HFFc6 (cell line): Measurements from ENCODE around the gene KRT17. TPM values are rescaled to one million over a fixed set of nuclear protein-coding genes. Genes with fewer than 3 reads are reported as not detected.
"Not testable (repeated sequence)": the region's sequence is repeated elsewhere in the genome, so short reads cannot be mapped to it uniquely, and the experiment has no call there.

Experiments used
- DNase-seq: peaks from one replicate; pipeline ENCODE4 v3.0.0-alpha.2; 2018
- H3K27ac Mint-ChIP-seq: 2 replicates; pipeline ENCODE4 v1.8.0; 2020; ENCODE audit warnings: mild to moderate bottlenecking, mixed read lengths
- H3K27me3 Mint-ChIP-seq: 2 replicates; pipeline ENCODE4 v1.8.0; 2021; ENCODE audit warnings: mild to moderate bottlenecking, moderate library complexity, mixed read lengths; ENCODE audit not compliant: insufficient read depth
- H3K36me3 Mint-ChIP-seq: 2 replicates; pipeline ENCODE4 v1.8.0; 2021; ENCODE audit warnings: low read depth, mixed read lengths
- H3K4me1 Mint-ChIP-seq: 2 replicates; pipeline ENCODE4 v1.8.0; 2020; ENCODE audit warnings: low read depth, mixed read lengths
- H3K4me3 Mint-ChIP-seq: 2 replicates; pipeline ENCODE4 v1.8.0; 2020; ENCODE audit warnings: mild to moderate bottlenecking, moderate library complexity, mixed read lengths
- H3K9me3 Mint-ChIP-seq: 2 replicates; pipeline ENCODE4 v1.8.0; 2020; ENCODE audit warnings: mild to moderate bottlenecking, mixed read lengths
- total RNA-seq, 6 experiments: library from RNA; stranded (reverse); fragmentation: NEBNext Ultra II Directional; extraction: Animal tissue kit (Norgen Biotek cat#: 25700); gene quantifications; 2 replicates in 1 of 6; 3 replicates in 5 of 6; pipeline ENCODE4 v1.2.3, GENCODE V29; 2021
- TF ChIP-seq, protein P1 (sequence below): fragments of 200-600 bp; sonication (generic); IDR thresholded peaks from 2 replicates; pipeline ENCODE4 v1.5.0; 2021; ENCODE audit warnings: antibody characterized with exemption, mild to moderate bottlenecking

Gene KRT17
- total RNA-seq, 6 experiments from 2014 or later, result 1.0 to 3.9 (median 2.9) TPM

DNA sequence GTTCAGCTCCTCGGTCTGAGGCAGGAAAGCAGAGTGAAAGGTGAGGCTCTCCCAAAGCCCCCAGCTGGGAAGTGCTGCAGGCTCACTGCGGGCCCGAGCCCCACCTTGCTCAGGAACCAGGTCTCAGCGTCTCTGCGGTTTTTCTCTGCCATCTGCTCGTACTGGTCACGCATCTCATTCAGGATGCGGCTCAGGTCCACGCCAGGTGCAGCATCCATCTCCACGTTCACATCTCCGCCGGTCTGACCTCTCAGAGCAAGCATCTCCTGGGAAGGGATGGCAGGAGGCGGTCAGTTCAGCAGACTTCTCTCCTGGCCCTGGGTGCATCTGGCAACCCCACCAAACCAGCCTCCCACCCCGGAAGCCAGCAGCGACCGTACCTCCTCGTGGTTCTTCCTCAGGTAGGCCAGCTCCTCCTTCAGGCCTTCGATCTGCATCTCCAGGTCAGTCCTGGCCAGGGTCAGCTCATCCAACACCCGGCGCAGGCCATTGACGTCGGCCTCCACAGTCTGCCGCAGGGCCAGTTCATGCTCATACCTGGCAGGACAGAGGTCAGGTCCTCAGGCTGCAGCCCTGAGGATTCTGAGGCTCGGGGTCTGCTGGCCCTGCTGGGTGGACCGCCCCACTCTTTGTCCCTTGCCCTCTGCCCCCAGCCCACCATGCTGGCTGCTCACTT lies 13.3 kb downstream of the KRT17 start:
- H3K4me1 Mint-ChIP-seq, result peaks cover 14% of the 10 kb centered on the region
- no peak overlapping the region for H3K27ac Mint-ChIP-seq
- TF ChIP-seq, protein P1, sequence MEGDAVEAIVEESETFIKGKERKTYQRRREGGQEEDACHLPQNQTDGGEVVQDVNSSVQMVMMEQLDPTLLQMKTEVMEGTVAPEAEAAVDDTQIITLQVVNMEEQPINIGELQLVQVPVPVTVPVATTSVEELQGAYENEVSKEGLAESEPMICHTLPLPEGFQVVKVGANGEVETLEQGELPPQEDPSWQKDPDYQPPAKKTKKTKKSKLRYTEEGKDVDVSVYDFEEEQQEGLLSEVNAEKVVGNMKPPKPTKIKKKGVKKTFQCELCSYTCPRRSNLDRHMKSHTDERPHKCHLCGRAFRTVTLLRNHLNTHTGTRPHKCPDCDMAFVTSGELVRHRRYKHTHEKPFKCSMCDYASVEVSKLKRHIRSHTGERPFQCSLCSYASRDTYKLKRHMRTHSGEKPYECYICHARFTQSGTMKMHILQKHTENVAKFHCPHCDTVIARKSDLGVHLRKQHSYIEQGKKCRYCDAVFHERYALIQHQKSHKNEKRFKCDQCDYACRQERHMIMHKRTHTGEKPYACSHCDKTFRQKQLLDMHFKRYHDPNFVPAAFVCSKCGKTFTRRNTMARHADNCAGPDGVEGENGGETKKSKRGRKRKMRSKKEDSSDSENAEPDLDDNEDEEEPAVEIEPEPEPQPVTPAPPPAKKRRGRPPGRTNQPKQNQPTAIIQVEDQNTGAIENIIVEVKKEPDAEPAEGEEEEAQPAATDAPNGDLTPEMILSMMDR, result no peak
- H3K27me3 Mint-ChIP-seq, result peaks cover 21% of the 10 kb centered on the region
- H3K9me3 Mint-ChIP-seq, result peaks cover 19% of the 10 kb centered on the region
- H3K4me3 Mint-ChIP-seq, result no peak overlapping the region
- no peak for DNase-seq
- H3K36me3 Mint-ChIP-seq, result peaks cover 16% of the 10 kb centered on the region

DNA sequence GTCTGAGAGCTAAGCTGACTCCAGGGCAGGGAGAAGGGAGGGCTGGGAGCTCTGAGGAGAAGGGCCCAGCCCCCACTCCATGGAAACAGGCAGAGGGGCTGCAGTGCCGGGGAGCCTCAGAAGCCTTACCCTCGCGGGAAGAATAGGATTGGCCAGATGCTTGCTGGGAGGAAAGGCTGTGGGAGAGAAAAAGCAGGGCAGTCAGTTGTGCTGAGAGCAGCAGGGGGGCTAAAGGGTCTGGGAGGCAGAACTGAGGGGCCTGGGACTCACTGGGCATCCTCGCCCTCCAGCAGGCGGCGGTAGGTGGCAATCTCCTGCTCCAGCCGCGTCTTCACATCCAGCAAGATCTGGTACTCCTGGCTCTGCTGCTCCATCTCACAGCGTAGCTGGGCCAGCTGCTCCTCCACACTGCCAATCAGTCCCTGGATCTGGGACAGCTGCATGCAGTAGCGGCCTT lies 14.3 kb downstream of the KRT17 start:
- H3K9me3 Mint-ChIP-seq, result peaks cover 23% of the 10 kb centered on the region
- TF ChIP-seq, protein P1, result peak; percentile 68
- peaks cover 14% of the 10 kb centered on the region for H3K4me1 Mint-ChIP-seq
- not testable (repeated sequence) for H3K27ac Mint-ChIP-seq, DNase-seq, H3K4me3 Mint-ChIP-seq
- peaks cover 30% of the 10 kb centered on the region for H3K27me3 Mint-ChIP-seq
- peaks cover 20% of the 10 kb centered on the region for H3K36me3 Mint-ChIP-seq

DNA sequence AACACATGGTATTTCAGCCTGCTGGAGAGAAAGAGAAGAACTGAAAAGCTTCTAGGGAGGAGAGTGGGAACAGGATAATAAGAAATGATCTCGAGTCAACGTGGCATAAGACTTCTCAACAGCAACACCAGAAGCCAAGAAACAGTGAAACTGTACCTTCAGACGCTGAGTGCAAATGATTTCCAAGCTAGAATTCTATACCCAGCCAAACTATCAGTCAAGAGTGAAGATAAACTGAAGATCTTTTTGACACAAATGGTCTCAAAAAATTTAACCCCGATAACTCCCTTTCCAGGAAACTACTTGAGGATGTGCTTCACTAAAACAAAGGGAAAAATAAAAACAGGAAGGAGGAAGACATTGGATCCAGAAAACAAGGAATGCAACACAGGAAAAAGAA lies 17.4 kb downstream of the KRT17 start:
- H3K27me3 Mint-ChIP-seq, result peaks cover 34% of the 10 kb centered on the region
- H3K4me3 Mint-ChIP-seq, DNase-seq, H3K4me1 Mint-ChIP-seq, H3K27ac Mint-ChIP-seq: not testable (repeated sequence)
- peaks cover 20% of the 10 kb centered on the region for H3K36me3 Mint-ChIP-seq
- peaks cover 23% of the 10 kb centered on the region for H3K9me3 Mint-ChIP-seq

DNA sequence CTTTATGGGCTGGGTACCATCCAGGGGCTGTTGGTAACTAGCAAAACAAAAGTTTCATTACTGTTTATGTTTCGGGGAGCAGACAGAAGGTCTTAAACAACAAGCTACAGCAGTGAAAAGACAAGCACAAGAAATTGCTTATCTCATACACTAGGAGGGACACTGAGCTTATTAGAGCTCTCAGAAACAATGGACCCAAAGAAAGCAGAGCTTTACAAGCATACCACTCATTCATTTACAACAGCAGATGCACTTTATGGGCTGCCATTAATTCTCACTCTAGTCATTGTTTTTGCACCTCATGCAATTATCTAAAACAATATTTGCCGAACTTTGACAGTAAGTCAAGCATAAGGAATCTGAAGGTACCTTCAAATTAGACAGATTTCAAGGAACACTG lies 21.9 kb downstream of the KRT17 start:
- H3K27ac Mint-ChIP-seq, result no peak overlapping the region
- no peak overlapping the region for H3K4me3 Mint-ChIP-seq
- peaks cover 19% of the 10 kb centered on the region for H3K9me3 Mint-ChIP-seq
- peaks cover 29% of the 10 kb centered on the region for H3K27me3 Mint-ChIP-seq
- DNase-seq, result no peak
- TF ChIP-seq, protein P1, result no peak
- peaks cover 17% of the 10 kb centered on the region for H3K36me3 Mint-ChIP-seq
- no peaks in the 10 kb centered on the region for H3K4me1 Mint-ChIP-seq

DNA sequence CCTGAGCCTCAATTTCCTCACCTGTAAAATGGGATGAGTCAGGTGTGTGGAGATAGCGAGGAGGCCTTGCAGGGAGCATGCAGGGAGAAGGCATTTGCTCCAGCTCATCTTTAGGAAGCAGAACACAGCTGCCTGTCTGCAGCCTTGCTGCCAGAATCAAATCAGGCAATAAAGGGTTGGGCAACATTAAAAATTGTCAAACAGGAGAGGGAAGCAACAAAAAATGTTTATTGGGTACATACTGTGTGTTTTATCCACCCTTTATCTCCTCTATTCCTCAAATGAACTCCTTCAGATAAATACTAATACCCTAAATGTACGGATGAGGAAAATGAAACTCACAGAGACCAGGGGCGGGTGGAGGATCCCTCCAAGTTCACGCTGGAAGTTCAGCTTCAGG lies 24.1 kb downstream of the KRT17 start:
- peaks cover 33% of the 10 kb centered on the region for H3K27me3 Mint-ChIP-seq
- H3K27ac Mint-ChIP-seq, result no peak overlapping the region
- no peaks in the 10 kb centered on the region for H3K36me3 Mint-ChIP-seq
- H3K9me3 Mint-ChIP-seq, result no peaks in the 10 kb centered on the region
- DNase-seq, result no peak
- no peaks in the 10 kb centered on the region for H3K4me1 Mint-ChIP-seq
- TF ChIP-seq, protein P1, result no peak
- H3K4me3 Mint-ChIP-seq, result no peak overlapping the region; the same call in 1 of the 2 replicates

DNA sequence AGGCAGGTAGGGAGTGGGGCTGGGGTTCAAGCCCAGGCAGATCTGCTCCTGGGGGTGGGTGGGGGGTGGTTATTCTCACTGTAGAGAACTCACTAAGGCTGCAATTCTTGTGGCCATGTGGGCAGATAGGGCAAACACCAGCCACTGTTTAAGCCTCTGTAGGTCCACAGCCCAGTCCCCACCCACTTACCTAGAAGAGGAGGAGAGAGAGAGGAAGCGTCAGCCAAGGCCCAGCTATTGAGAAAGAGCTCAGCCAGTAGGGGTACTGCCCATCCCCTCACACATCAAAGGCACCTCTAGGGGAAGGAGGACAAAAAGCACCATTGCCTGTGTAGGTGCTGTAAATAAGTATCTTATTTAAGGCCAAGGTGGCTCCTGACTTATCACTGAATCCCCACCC lies 24.7 kb downstream of the KRT17 start:
- H3K36me3 Mint-ChIP-seq, result no peaks in the 10 kb centered on the region
- H3K9me3 Mint-ChIP-seq, result no peaks in the 10 kb centered on the region
- TF ChIP-seq, protein P1, result no peak
- H3K27me3 Mint-ChIP-seq, result peaks cover 29% of the 10 kb centered on the region
- no peak for DNase-seq
- H3K27ac Mint-ChIP-seq, result no peak overlapping the region
- no peak overlapping the region for H3K4me3 Mint-ChIP-seq
- no peaks in the 10 kb centered on the region for H3K4me1 Mint-ChIP-seq
